Amniotic stem cell (primary cell): ENCODE results near the gene UST.

ENCODE experiments used
- DNase-seq: peaks from one replicate; lab custom pipeline; 2025; lab: John Stamatoyannopoulos, UW

Gene UST

GRCh38 chr6:149118737-149119653 lies 372.2 kb downstream of the UST start:
- no peak for DNase-seq

GRCh38 chr6:149122850-149123821 lies 376.3 kb downstream of the UST start:
- no peak for DNase-seq

GRCh38 chr6:149125309-149125708 lies 378.5 kb downstream of the UST start:
- DNase-seq = no peak
